Progenitor cell of endocrine pancreas (in vitro differentiated cells): ENCODE data around the gene NTSR1. TPM values are rescaled to one million over a fixed set of nuclear protein-coding genes. Genes with fewer than 3 reads are reported as not detected.

Experiments used
- DNase-seq: peaks from one replicate; pipeline ENCODE4 v3.0.0; 2021; ENCODE audit warnings: low spot score; ENCODE audit not compliant: unreplicated experiment
- H3K27ac Mint-ChIP-seq: 2 replicates; pipeline ENCODE4 v1.8.0; 2021; ENCODE audit warnings: mild to moderate bottlenecking, moderate library complexity, mixed read lengths
- H3K27me3 Mint-ChIP-seq: 2 replicates; pipeline ENCODE4 v1.8.0; 2021; ENCODE audit warnings: mixed read lengths
- H3K36me3 Mint-ChIP-seq: 2 replicates; pipeline ENCODE4 v1.8.0; 2022; ENCODE audit warnings: mixed read lengths; ENCODE audit not compliant: insufficient read depth
- H3K4me1 Mint-ChIP-seq: 2 replicates; pipeline ENCODE4 v1.8.0; 2021; ENCODE audit warnings: low read depth, mixed read lengths
- H3K4me3 Mint-ChIP-seq: 2 replicates; pipeline ENCODE4 v1.8.0; 2021; ENCODE audit warnings: low read depth, mild to moderate bottlenecking, moderate library complexity, mixed read lengths
- H3K9me3 Mint-ChIP-seq: 2 replicates; pipeline ENCODE4 v1.8.0; 2021; ENCODE audit warnings: low read depth, mixed read lengths
- CTCF ChIP-seq: fragments of 200-600 bp; sonication (generic); IDR thresholded peaks from one replicate; pipeline ENCODE4 v1.5.0; 2021; ENCODE audit warnings: antibody characterized with exemption, mild to moderate bottlenecking; ENCODE audit not compliant: unreplicated experiment
- total RNA-seq: library from RNA; stranded (reverse); gene quantifications from 2 replicates; pipeline ENCODE4 v1.2.1, GENCODE V29; 2021

NTSR1 gene
- total RNA-seq, 1 donor from 2014 or later = not detected

DNA sequence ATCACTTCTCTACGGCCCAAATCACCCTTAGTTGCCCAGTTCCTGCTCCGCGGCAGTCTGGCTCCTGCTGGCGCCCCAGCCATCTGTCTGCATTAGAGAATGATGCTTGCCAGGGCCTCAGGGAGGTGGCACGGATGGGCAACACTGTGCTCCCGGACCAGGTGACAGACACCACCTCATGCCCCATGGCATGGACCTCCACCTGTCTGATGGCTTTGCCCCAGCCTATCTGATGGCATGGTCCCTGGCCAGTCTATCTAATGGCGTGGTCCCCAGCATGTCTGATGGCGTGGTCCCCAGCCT lies 68.8 kb downstream of the NTSR1 start:
- H3K27me3 Mint-ChIP-seq = peaks cover 24% of the 10 kb centered on the region
- no peak for DNase-seq
- no peak overlapping the region for H3K4me3 Mint-ChIP-seq
- no peaks in the 10 kb centered on the region for H3K4me1 Mint-ChIP-seq
- H3K9me3 Mint-ChIP-seq = no peaks in the 10 kb centered on the region
- H3K36me3 Mint-ChIP-seq = no peaks in the 10 kb centered on the region
- TF ChIP-seq CTCF = no peak
- no peak overlapping the region for H3K27ac Mint-ChIP-seq

- Mint-ChIP-seq H3K27me3 (peaks cover 20% of the 10 kb centered on the region), H3K27ac (no peak overlapping the region), H3K36me3 (no peaks in the 10 kb centered on the region), H3K4me1 (no peaks in the 10 kb centered on the region), H3K9me3 (no peaks in the 10 kb centered on the region), H3K4me3 (no peak overlapping the region)
- DNase-seq = no peak
- no peak for TF ChIP-seq CTCF
These were observed 69.4 kb downstream of the NTSR1 start for GRCh38 chr20:62778058-62778457.

GRCh38 chr20:62778601-62779416 lies 70.2 kb downstream of the NTSR1 start:
- no peak overlapping the region for H3K4me3 Mint-ChIP-seq
- no peaks in the 10 kb centered on the region for H3K36me3 Mint-ChIP-seq
- H3K4me1 Mint-ChIP-seq = no peaks in the 10 kb centered on the region
- no peak overlapping the region for H3K27ac Mint-ChIP-seq
- H3K9me3 Mint-ChIP-seq = no peaks in the 10 kb centered on the region
- TF ChIP-seq CTCF = no peak
- no peak for DNase-seq
- peaks cover 14% of the 10 kb centered on the region for H3K27me3 Mint-ChIP-seq

- TF ChIP-seq CTCF = no peak
- Mint-ChIP-seq H3K27ac (no peak overlapping the region), H3K9me3 (no peaks in the 10 kb centered on the region), H3K4me1 (no peaks in the 10 kb centered on the region), H3K4me3 (no peak overlapping the region), H3K27me3 (peaks cover 11% of the 10 kb centered on the region), H3K36me3 (no peaks in the 10 kb centered on the region)
- no peak for DNase-seq
These were observed 70.7 kb downstream of the NTSR1 start for GRCh38 chr20:62779417-62779685.

DNA sequence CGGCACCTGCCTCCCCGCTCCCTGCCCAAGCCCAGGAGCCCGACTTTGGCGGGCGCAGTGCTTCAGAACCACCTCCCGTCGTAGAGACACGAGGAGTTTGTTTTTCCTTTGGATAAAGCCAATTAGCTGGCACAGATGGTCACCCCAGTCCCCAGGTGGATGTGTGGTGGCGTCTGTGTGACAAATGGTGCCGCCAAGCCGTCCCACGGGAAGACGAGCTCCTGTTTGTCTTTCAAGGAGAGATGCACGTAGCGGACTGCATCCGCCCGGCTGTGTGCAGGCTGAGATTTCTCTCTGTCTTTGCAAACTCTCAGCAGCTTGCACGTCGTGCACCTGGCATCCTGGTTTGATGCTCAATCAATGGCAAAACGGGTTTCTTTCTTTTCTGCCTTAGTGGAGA lies 71.6 kb downstream of the NTSR1 start:
- Mint-ChIP-seq H3K27me3 (peaks cover 7% of the 10 kb centered on the region), H3K9me3 (no peaks in the 10 kb centered on the region), H3K4me1 (no peaks in the 10 kb centered on the region), H3K36me3 (no peaks in the 10 kb centered on the region), H3K27ac (no peak overlapping the region), H3K4me3 (no peak overlapping the region)
- no peak for DNase-seq
- TF ChIP-seq CTCF = no peak
